H1 (cell line): ENCODE data around the gene RPTOR. TPM values are rescaled to one million over a fixed set of nuclear protein-coding genes. Genes with fewer than 3 reads are reported as not detected.

ENCODE experiments used
- polyA plus RNA-seq, 7 experiments: library from polyadenylated mRNA; depleted of rRNA in 3 of 7; stranded (reverse) in 5 of 7; unstranded in 2 of 7; fragments of >200 nt in 5 of 7; fragments of 200-250 nt in 2 of 7; gene quantifications; 1 replicate in 5 of 7; 2 replicates in 1 of 7; 4 replicates in 1 of 7; pipeline versions ENCODE4 v1.2.1 to v1.2.3, GENCODE V29; 2011 to 2013; ENCODE audit warnings: missing spikeins in 2 of 7, mixed read lengths in 2 of 7
- total RNA-seq: library from RNA; stranded (reverse); fragmentation: NEBNext Ultra II Directional; extraction: Animal tissue kit (Norgen Biotek cat#: 25700); gene quantifications from 2 replicates; pipeline ENCODE4 v1.2.1, GENCODE V29; 2021
- TF ChIP-seq, protein P1 (sequence below): fragments of 300-600 bp; sonication (generic); IDR thresholded peaks from 2 replicates; pipeline ENCODE4 v1.7.1; 2012; ENCODE audit warnings: low read length, moderate library complexity, mild to moderate bottlenecking, inconsistent platforms; ENCODE audit not compliant: insufficient replicate concordance

Gene RPTOR
- total and polyA plus RNA-seq, 2 of the 8 experiments (the other 6 are each of a cell fraction or from before 2014, with no cell fraction given), result 6.9 to 28.7 TPM

DNA sequence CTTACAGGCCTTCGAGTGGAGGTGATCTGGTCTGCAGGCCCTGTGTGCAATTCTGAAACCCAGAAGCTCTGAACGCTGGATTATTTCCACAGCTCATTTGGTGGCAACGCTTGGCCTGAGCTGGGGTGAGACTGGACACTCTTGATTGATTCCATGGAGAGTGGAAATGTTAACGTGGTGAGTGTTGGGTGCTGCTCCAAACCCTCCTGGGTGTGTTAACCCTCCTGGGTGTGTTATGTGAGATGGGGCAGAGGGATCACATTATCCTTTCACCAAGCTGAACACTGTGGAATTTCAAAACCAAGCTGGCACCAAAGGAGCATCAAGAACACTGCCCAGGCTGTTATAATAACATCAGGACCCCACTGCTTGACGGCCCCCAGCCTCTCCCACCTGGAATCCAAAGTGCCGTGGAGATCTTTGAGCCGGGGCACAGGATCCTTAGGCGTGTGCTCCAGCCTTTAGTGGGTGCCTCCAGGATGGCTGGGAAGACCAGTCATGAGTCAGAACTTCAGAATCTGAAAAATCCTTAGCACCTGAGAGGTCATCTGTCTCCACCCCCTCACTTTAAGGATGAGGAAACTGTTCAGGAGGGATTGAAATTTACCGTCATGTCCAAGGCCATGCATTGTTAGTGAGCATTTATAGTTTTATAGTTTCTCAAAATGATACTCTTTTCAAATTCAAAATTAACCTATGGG is 75.0 kb downstream of the RPTOR start (continued):
- TF ChIP-seq, protein P1, sequence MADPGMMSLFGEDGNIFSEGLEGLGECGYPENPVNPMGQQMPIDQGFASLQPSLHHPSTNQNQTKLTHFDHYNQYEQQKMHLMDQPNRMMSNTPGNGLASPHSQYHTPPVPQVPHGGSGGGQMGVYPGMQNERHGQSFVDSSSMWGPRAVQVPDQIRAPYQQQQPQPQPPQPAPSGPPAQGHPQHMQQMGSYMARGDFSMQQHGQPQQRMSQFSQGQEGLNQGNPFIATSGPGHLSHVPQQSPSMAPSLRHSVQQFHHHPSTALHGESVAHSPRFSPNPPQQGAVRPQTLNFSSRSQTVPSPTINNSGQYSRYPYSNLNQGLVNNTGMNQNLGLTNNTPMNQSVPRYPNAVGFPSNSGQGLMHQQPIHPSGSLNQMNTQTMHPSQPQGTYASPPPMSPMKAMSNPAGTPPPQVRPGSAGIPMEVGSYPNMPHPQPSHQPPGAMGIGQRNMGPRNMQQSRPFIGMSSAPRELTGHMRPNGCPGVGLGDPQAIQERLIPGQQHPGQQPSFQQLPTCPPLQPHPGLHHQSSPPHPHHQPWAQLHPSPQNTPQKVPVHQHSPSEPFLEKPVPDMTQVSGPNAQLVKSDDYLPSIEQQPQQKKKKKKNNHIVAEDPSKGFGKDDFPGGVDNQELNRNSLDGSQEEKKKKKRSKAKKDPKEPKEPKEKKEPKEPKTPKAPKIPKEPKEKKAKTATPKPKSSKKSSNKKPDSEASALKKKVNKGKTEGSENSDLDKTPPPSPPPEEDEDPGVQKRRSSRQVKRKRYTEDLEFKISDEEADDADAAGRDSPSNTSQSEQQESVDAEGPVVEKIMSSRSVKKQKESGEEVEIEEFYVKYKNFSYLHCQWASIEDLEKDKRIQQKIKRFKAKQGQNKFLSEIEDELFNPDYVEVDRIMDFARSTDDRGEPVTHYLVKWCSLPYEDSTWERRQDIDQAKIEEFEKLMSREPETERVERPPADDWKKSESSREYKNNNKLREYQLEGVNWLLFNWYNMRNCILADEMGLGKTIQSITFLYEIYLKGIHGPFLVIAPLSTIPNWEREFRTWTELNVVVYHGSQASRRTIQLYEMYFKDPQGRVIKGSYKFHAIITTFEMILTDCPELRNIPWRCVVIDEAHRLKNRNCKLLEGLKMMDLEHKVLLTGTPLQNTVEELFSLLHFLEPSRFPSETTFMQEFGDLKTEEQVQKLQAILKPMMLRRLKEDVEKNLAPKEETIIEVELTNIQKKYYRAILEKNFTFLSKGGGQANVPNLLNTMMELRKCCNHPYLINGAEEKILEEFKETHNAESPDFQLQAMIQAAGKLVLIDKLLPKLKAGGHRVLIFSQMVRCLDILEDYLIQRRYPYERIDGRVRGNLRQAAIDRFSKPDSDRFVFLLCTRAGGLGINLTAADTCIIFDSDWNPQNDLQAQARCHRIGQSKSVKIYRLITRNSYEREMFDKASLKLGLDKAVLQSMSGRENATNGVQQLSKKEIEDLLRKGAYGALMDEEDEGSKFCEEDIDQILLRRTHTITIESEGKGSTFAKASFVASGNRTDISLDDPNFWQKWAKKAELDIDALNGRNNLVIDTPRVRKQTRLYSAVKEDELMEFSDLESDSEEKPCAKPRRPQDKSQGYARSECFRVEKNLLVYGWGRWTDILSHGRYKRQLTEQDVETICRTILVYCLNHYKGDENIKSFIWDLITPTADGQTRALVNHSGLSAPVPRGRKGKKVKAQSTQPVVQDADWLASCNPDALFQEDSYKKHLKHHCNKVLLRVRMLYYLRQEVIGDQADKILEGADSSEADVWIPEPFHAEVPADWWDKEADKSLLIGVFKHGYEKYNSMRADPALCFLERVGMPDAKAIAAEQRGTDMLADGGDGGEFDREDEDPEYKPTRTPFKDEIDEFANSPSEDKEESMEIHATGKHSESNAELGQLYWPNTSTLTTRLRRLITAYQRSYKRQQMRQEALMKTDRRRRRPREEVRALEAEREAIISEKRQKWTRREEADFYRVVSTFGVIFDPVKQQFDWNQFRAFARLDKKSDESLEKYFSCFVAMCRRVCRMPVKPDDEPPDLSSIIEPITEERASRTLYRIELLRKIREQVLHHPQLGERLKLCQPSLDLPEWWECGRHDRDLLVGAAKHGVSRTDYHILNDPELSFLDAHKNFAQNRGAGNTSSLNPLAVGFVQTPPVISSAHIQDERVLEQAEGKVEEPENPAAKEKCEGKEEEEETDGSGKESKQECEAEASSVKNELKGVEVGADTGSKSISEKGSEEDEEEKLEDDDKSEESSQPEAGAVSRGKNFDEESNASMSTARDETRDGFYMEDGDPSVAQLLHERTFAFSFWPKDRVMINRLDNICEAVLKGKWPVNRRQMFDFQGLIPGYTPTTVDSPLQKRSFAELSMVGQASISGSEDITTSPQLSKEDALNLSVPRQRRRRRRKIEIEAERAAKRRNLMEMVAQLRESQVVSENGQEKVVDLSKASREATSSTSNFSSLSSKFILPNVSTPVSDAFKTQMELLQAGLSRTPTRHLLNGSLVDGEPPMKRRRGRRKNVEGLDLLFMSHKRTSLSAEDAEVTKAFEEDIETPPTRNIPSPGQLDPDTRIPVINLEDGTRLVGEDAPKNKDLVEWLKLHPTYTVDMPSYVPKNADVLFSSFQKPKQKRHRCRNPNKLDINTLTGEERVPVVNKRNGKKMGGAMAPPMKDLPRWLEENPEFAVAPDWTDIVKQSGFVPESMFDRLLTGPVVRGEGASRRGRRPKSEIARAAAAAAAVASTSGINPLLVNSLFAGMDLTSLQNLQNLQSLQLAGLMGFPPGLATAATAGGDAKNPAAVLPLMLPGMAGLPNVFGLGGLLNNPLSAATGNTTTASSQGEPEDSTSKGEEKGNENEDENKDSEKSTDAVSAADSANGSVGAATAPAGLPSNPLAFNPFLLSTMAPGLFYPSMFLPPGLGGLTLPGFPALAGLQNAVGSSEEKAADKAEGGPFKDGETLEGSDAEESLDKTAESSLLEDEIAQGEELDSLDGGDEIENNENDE, result no peak
